ENCODE measurements around the gene SPEG.

DNA sequence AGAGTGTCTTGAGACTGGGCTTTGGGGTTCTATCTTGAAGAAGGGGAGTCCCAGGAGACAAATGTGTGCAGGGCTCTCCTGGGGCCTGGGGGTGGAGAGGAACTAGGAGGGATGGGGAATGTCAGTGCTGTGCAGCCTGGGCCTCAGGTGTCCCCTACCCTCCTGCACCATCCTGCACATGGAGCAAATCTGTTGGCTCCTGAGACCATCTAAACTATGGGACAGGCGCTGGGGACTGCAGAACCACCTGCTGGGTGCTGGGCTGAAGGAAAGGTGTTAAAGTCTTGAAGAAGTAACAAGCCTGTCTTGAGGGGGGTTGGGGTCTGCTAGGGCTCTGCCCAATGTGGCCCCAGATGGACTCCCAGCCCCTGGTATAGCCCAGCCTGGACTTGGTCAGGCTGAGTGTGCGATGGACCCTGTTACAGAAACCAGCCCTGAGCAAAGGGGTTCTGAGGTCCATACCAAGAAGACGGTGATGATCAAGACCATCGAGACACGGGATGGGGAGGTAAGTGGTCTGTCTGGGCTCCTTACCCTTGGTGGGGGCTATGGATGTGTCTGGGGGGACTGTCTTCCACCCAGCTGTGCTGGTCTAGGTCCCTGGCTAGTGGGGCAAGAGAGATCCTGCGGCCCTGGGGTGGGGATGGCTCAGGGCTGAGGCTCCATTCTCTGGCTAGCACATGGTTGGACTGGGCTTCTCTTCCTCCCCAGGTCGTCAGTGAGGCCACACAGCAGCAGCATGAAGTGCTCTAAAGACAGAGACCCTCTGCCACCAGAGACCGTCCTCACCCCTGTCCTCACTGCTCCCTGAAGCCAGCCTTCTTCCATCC lies 9.2 kb upstream of the SPEG start:
- TF ChIP-seq REST (IDR thresholded peaks at IDR 0.05) (no peak), RCOR1 (IDR thresholded peaks at IDR 0.05; ENCODE audit: low read depth, low read length) (no peak), CTCF (IDR thresholded peaks at IDR 0.05) (no peak)

Measured in A549 (cell line).